Right lobe of liver (tissue), 6 donors: ENCODE measurements around the gene TERB2. TPM values are rescaled to one million over a fixed set of nuclear protein-coding genes. Genes with fewer than 3 reads are reported as not detected.
A peak's percentile ranks its signal among the peaks of the same experiment; 100 is the strongest.
"Not testable (repeated sequence)": the region's sequence is repeated elsewhere in the genome, so short reads cannot be mapped to it uniquely, and the experiment has no call there.

ENCODE experiments used
- ATAC-seq, 4 donors: fragments of 200-7000 bp; cut with Tn5 transposase; one replicate each; pipeline ENCODE4 v1.9.1; 2020; ENCODE audit warnings: mild to moderate bottlenecking in 4 of 4, moderate library complexity in 4 of 4
- DNase-seq, 3 donors: peaks; one replicate each; pipeline ENCODE4 v3.0.0-alpha.2; 2020
- H3K27ac ChIP-seq, 3 donors: fragments of 200-600 bp; one replicate each; pipeline ENCODE4 v1.8.0; 2022
- H3K27me3 ChIP-seq, 2 donors: fragments of 200-600 bp; one replicate each; pipeline ENCODE4 v1.8.0; 2022
- H3K36me3 ChIP-seq, 4 donors: fragments of 200-600 bp; sonication (generic) in 1 of 4; one replicate each; pipeline versions ENCODE4 v1.5.1 to v1.8.0; 2017 to 2022; ENCODE audit warnings: control low read depth in 1 of 4
- H3K4me1 ChIP-seq, 4 donors: fragments of 200-600 bp; sonication (generic) in 1 of 4; one replicate each; pipeline versions ENCODE4 v1.5.1 to v1.8.0; 2017 to 2022; ENCODE audit warnings: control low read depth in 1 of 4
- H3K4me3 ChIP-seq, 3 donors: fragments of 200-600 bp; one replicate each; pipeline ENCODE4 v1.8.0; 2022
- H3K9me3 ChIP-seq, 4 donors: fragments of 200-600 bp; sonication (generic) in 1 of 4; one replicate each; pipeline versions ENCODE4 v1.5.1 to v1.8.0; 2017 to 2022; ENCODE audit warnings: control low read depth in 1 of 4
- CTCF ChIP-seq, 4 donors: fragments of 200-600 bp in 3 of 4; fragments of 450-650 bp in 1 of 4; IDR thresholded peaks; one replicate each; pipeline versions ENCODE4 v1.5.1 to v1.8.0; 2016 to 2022; ENCODE audit warnings: antibody characterized with exemption in 4 of 4, mild to moderate bottlenecking in 2 of 4
- POLR2A ChIP-seq: fragments of 450-650 bp; IDR thresholded peaks from one replicate; pipeline ENCODE4 v1.6.1; 2017; ENCODE audit warnings: antibody characterized with exemption, mild to moderate bottlenecking
- WGBS: methylation state at CpG from one replicate; pipeline ENCODE4 v1.1.6; 2018; ENCODE audit warnings: low coverage, low lambda C conversion rate; ENCODE audit not compliant: insufficient coverage; ENCODE audit errors: missing lambda C conversion rate; 5-methylcytosine and 5-hydroxymethylcytosine counted together
- intact Hi-C, 2 donors: fragments of 100-400 bp; cut with DNase I; formaldehyde crosslinking; loops; one replicate each; pipeline versions ENCODE4 v1.11.2 to v1.14.1; 2022
- total RNA-seq, 6 experiments: library from RNA; depleted of rRNA in 2 of 6; stranded (reverse); fragments of >200 nt in 2 of 6; fragmentation: NEBNext Ultra II Directional in 3 of 6; extraction: Animal tissue kit (Norgen Biotek cat#: 25700) in 3 of 6; gene quantifications; one replicate each; pipeline versions ENCODE4 v1.1.0 to v1.2.4, GENCODE V29; 2016 to 2023
- donor health status: DM: no; HTN: yes; CAD: no.
- donor health status: DM: no; HTN: no; CAD: no.
- donor health status: DM: no; HTN: no; CAD: no.
- donor health status: DM: no; HTN: yes; CAD: no.
- donor health status: DM: no; HTN: yes; CAD: no.

Gene TERB2
- total RNA-seq, 6 experiments from 2014 or later = 0.32 TPM; not detected in 5

- intact Hi-C loops = loop anchor here in 1 of 2 donors (10.0 kb wide), 1 partner anchor 167 kb away; no protein-coding TSS in a partner anchor
- H3K36me3 ChIP-seq = no peaks in the 10 kb centered on the region
- no peak for TF ChIP-seq CTCF (IDR thresholded peaks at IDR 0.05)
- TF ChIP-seq POLR2A = no peak
- WGBS = 80% methylated on average over 4 of the region's 6 CpGs
- H3K4me3 ChIP-seq = no peak overlapping the region
- no peak for DNase-seq
- H3K27ac ChIP-seq = no peak overlapping the region
- ATAC-seq = no peak
- no peaks in the 10 kb centered on the region for H3K9me3 ChIP-seq
- H3K27me3 ChIP-seq = no peaks in the 10 kb centered on the region
- peaks cover 0 to 24% (median 0%) of the 10 kb centered on the region in 4 donors for H3K4me1 ChIP-seq
These were observed 64.9 kb downstream of the TERB2 start for GRCh38 chr15:45021348-45021747.

DNA sequence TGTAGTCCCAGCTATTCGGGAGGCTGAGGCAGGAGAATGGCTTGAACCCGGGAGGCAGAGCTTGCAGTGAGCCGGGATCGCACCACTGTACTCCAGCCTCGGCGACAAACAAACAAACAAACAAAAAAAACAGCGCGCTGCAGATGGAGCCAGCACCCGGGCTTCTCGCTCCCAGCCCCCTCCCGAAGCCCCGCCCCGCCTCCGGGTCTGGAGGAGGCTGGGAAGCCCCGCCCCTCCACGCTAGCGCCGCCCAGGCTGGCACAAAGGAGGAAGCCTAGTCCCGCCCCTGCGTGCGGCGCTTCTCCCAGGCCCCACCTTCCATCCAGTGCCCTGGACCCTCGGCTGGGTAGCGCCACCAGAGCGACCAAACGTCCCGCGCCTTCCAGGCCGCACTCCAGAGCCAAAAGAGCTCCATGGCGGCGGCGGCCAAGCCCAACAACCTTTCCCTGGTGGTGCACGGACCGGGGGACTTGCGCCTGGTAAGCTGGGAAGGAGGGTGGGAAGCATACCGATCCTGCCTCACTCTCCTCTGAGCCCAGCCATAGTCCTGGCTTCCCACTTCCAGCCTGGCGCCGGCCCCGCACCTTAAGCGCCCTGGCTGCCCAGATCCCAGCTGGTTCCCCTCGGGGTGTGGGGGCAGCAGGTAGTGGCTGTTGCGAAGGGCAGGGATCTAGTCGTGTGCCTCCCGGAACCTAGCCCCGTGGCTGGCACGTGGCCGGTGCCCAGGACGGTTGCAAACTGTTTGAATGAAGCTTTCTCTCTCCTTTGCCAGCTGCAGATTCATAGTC lies 66.6 kb downstream of the TERB2 start, which contains the start of gene SORD:
SORD (plus strand) TSS at position 325 of the 788 bp plus-strand sequence; CDS start at position 414, 89 bp downstream.
- Histone ChIP-seq H3K27ac (peak within 1 kb of the TSS; percentile 85 to 98 (median 97)), H3K36me3 (peaks cover 0 to 6% (median 0%) of the 10 kb centered on the region in 4 donors), H3K27me3 (no peaks in the 10 kb centered on the region), H3K9me3 (no peaks in the 10 kb centered on the region), H3K4me1 (peaks cover 0 to 40% (median 2%) of the 10 kb centered on the region in 4 donors), H3K4me3 (peak within 1 kb of the TSS; percentile 88 to 99 (median 92))
- DNase-seq (peak; percentile 97 to 98 (median 98)), ATAC-seq (peak; percentile 88 to 95 (median 90))
- WGBS = 3% methylated on average over 21 of the region's 48 CpGs
- intact Hi-C loops = loop anchor here in 1 of 2 donors (10.0 kb wide), 1 partner anchor 168 kb away; no protein-coding TSS in a partner anchor
- TF ChIP-seq CTCF (IDR thresholded peaks at IDR 0.05) (no peak), POLR2A (peak; percentile 86)

- WGBS = 9% methylated on average over 3 of the region's 4 CpGs
- TF ChIP-seq CTCF (IDR thresholded peaks at IDR 0.05) (no peak), POLR2A (no peak)
These were observed 67.3 kb downstream of the TERB2 start for GRCh38 chr15:45023659-45024225.

GRCh38 chr15:45024649-45025048 lies 68.2 kb downstream of the TERB2 start:
- Histone ChIP-seq H3K4me3 (peak overlapping the region in 2 of 3 donors; percentile 46 to 52), H3K27ac (peak overlapping the region in 2 of 3 donors; percentile 72 to 73), H3K4me1 (peaks cover 0 to 54% (median 8%) of the 10 kb centered on the region in 4 donors), H3K36me3 (peaks cover 0 to 10% (median 0%) of the 10 kb centered on the region in 4 donors)
- ATAC-seq = peak; percentile 51 to 64 (median 58)
- 40% methylated on average over 2 of the region's 3 CpGs for WGBS
- not testable (repeated sequence) for H3K27me3 ChIP-seq, H3K9me3 ChIP-seq
- peak; percentile 51 to 89 (median 65) for DNase-seq
- intact Hi-C loops = loop anchor here in 1 of 2 donors (10.0 kb wide), 1 partner anchor 170 kb away; no protein-coding TSS in a partner anchor

More at GRCh38 chr15:45023659-45024225, 67.3 kb downstream of the TERB2 start:
- intact Hi-C loops = loop anchor here in 1 of 2 donors (10.0 kb wide), 1 partner anchor 169 kb away; no protein-coding TSS in a partner anchor
- ATAC-seq = peak; percentile 34 to 43 (median 40)
- DNase-seq = peak; percentile 42 to 83 (median 63)
- Histone ChIP-seq H3K27ac (peak overlapping the region; percentile 85 to 98 (median 97)), H3K27me3 (no peaks in the 10 kb centered on the region), H3K4me3 (peak overlapping the region; percentile 88 to 99 (median 92)), H3K9me3 (no peaks in the 10 kb centered on the region), H3K4me1 (peaks cover 0 to 45% (median 4%) of the 10 kb centered on the region in 4 donors), H3K36me3 (peaks cover 0 to 6% (median 0%) of the 10 kb centered on the region in 4 donors)

DNA sequence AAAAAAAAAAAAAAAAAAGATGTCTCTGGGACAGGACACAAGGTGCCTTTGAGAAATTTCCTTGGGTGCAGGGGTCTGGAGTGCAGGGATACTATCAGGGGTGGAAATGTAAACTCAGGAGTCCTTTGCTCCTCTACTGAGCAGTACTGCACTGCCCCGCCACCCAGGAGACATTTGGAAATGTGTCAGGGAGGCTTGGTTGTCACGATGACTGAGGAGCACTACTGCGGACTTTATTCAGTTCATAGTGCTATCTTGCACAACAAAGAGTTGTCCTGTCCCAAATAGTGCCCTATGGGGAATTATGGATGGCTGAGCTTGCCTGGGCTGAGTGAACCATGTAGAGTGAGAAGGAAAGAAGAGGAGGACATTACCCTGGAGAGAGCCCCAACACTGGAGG lies 69.1 kb downstream of the TERB2 start:
- DNase-seq (peak; percentile 61 to 89 (median 85)), ATAC-seq (peak; percentile 45 to 67 (median 52))
- intact Hi-C loops = loop anchor here in 1 of 2 donors (10.0 kb wide), 1 partner anchor 171 kb away; no protein-coding TSS in a partner anchor
- H3K4me1 ChIP-seq = peaks cover 0 to 51% (median 8%) of the 10 kb centered on the region in 4 donors
- H3K27ac ChIP-seq = peak overlapping the region in 2 of 3 donors; percentile 72 to 73
- not testable (repeated sequence) for H3K27me3 ChIP-seq, H3K9me3 ChIP-seq
- H3K36me3 ChIP-seq = peaks cover 0 to 10% (median 0%) of the 10 kb centered on the region in 4 donors
- peak overlapping the region; percentile 3 to 52 (median 46) for H3K4me3 ChIP-seq
- WGBS = 24% methylated on average over 2 of the region's 3 CpGs
